ENCODE results near the gene SMARCA1.

SMARCA1 gene

DNA sequence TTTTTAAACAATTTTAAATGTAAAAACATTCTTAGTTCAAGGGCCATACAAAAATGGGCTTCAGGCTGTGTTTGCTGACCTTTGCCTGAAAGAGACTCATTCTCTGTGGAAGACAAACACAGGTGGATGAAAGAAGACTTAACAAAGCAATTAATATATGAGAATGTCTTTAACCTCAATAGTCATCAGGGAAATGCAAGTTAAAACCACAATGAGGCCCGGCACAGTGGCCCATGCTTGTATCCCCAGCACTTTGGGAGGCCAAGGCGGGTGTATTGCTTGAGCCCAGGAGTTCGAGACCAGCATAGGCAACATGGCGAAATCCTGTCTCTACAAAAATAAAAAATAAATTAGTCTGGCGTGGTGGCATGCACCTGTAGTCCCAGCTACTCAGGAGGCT is 7.1 kb upstream of the SMARCA1 start:
- DNase-seq (ENCODE audit: low read depth) = no peak

DNA sequence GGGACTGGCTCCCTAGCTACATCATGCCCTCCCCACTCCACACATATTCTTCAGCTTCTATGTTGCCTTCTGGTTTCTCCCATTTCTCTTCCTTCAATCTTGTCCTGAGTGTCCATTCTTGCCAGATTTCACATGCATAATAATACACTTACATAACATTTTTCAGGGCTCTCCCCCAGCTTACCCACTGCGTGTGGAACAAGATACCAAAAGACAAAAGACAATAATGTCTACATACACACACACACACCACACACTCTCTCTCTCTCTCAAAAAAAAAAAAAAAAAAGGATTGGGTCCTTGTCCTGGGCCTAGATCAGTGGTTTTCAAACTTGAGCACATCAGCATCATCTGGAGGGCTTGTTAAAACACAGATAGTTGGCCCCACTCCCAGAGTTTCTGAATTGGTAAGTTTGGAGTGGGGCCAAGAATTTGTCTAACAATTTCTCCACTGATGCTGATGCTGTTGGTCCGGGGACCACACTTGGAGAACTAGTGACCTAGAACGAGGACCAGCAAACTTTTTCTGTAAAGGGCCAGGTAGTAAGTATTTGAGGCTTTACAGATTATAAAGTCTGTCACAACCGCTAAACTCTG is 6.5 kb upstream of the SMARCA1 start:
- DNase-seq (ENCODE audit: low read depth) = no peak

DNA sequence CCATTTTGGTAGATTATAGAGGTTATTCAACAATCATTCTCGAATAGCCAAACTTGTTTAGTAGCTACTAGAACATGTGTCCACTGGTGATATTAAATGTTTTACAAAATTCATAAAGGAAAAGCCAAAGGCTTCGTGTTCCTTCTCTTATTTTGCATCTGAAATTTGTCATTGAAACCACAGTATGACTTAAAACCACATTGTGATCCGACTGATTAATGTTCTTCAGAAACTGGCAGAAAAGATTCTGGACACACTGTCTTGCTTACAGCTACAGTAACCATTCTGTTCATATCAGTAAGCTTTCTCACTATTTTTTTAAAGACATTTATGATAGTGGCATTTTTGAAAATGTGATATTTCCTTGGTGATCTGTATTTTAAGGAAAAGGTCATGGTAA is 2.6 kb upstream of the SMARCA1 start:
- DNase-seq (ENCODE audit: low read depth) = no peak

DNA sequence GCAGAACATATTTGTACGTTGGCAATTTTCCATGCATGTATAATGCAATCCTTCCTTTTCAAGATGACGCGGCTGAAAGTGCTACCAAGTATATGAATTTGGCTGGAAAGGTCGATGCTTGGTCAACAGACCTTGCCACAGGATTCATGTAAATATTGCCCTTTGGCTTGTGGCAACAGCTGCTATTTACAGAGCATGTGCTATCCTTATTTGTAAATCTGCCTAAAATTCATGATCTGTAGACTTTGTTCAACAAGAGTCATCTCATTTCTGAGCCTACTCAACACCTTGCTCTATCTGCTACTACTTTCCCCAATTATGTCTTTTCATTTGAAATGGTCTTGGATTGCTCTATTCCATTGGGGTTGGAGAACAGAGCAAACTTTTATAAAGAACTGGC is 1.9 kb upstream of the SMARCA1 start:
- DNase-seq (ENCODE audit: low read depth) = no peak

DNA sequence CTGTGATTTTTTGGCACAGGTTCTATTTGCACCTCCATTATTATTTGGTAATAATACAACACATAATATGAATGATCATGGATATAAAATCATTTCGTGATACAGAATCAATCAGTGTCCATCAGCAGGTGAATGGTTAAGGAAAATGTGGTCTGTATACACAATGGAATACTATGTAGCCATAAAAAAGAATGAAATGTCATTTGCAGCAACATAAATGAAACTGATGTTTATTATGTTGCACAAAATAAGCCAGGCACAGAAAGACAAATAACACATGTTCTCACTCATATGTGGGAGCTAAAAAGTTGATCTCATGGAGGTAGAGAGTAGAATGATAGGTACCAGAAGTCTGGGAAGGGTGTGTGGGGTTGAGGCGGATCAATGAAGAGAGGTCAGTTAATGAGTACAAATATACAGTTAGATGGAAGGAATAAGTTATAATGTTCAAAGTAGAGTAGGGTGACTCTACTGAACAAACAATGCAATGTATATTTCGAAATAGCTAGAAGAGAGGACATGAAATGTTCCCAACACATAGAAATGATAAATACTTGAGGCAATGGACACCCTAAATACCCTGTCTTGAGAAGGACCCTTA is 1.1 kb upstream of the SMARCA1 start:
- no peak for DNase-seq (ENCODE audit: low read depth)

DNA sequence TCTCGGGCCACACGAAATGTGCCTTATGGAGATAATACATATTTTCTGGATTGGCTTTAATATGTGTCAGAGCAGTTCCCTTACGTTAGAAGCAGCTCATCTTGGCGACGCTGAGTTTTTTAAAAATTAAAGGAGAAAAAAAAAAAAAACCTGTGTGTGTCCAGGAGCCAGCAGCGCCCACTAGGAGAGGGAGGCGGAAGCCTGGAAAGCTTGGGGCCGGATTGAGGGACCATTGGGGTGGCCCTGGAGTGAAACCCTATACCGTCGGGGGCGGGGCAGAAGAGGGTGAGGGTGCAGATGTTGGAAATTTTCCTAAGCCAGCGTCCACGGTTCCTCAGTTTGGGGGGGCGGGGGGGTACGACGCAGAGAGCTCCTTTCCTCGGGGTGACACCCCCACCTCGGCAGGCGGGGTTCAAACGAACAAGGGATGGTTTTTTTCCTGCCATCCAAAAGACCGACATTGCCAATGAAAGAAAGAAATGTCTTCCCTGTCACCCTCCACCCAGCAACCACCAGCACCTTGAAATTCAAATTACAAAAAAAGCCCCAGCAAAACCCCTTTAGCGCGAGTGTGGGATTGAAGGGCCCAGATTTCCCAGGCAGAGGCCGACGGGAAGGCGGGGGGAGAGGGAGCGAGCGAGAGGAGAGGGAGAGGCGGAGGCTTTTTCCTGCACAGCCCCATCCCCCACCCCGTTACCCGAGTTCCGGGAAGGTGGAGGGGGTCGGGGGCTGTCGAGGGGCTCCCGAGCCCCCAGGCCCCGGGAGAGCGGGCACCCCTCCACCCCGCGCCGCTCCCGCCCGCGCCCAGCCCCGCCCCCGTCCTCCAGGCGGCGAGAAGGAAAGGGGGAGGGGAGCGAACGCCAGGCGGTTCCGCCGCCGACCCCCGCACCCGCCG is 859 bp downstream of the SMARCA1 start:
- no peak for DNase-seq (ENCODE audit: low read depth)

DNA sequence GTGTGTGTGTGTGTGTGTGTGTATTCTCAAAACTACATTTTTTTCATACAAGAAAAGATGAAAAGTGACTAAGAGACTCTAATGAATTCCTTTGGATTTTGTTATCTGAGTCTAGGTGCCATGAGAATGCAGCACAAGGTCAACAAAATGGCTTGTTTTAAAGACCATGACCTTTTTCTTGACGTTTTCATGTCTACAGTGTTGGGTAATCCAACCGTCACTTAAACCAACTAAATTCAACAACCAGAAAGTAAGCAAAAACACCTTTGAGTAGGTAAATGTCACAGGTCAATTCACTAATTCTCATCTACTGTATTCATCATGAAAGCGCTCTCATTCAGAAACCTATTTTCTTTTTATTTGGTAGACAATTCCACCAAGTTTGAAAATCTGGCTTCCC is 3.1 kb downstream of the SMARCA1 start:
- no peak for DNase-seq (ENCODE audit: low read depth)

DNA sequence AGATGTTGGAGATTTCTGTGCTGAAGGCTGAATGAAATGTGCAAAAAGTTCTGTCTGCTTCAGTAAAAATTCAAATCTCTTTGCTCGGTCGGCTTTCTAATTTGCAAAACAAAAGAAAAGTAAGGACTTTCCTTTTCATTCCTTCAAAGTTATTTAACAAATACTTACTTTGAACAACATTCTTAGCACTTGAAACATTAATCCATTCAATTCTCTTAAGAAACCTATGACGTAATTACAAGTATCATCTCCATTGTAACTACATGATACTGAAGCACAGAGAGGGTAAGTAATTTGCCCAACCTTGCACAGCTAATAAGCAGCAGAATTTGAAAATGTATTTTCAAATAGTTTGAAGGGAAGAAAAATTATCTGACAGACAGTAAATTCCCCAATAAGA is 6.9 kb downstream of the SMARCA1 start:
- no peak for DNase-seq (ENCODE audit: low read depth)

DNA sequence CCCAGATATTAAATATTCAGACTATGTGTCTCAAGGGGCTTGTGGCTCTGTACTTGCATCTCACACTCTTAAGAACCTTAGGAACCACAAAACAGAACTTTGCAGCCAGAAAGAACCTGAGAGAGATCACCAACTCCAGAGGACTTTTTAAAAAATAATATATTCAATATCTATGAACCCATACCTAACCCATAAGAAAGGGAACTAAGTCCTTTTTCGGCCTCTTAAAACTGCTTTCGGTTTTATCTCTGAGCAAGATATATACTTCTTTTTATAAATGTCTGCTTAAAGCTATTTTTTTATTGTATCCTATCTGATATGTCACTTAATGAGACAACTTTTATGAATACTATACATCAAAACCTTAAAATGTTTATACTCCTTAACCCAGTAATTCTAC is 10.9 kb downstream of the SMARCA1 start:
- no peak for DNase-seq (ENCODE audit: low read depth)

DNA sequence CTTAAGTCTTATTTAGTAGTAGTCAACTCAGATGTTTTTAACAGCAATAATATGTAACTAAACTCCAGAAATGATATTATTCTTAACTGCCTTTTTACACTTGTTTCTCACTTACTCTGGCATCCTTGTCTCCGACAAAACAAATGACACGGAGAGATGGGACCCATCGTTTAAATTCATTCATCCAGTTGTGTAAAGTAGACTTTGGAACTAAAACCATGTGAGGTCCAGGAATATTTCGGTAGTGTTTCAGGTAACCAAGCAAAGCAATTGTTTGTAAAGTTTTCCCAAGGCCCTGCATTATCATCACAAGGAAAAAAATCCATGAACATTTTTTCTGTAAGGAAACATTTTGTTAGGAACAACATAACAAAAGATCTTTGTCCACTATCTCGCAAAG is 11.6 kb downstream of the SMARCA1 start:
- DNase-seq (ENCODE audit: low read depth) = no peak

DNA sequence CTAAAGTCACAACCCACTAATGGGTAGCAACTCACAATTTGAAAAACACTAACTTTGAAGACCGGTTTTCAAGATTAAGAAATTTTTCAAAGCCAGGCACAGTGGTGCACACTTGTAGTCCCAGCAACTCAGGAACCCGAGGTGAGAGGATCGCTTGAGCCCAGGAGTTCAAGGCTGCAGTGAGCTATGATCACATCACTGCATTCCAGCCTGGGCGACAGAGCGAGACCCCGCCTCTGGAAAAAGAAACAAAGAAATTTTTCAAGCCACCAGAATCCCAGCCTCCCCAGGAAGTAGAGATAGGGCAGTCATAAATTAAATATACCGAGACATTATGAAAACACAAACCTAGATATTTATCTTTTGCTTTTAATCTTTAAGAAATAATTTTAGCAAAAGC is 13.0 kb downstream of the SMARCA1 start:
- DNase-seq (ENCODE audit: low read depth) = no peak

DNA sequence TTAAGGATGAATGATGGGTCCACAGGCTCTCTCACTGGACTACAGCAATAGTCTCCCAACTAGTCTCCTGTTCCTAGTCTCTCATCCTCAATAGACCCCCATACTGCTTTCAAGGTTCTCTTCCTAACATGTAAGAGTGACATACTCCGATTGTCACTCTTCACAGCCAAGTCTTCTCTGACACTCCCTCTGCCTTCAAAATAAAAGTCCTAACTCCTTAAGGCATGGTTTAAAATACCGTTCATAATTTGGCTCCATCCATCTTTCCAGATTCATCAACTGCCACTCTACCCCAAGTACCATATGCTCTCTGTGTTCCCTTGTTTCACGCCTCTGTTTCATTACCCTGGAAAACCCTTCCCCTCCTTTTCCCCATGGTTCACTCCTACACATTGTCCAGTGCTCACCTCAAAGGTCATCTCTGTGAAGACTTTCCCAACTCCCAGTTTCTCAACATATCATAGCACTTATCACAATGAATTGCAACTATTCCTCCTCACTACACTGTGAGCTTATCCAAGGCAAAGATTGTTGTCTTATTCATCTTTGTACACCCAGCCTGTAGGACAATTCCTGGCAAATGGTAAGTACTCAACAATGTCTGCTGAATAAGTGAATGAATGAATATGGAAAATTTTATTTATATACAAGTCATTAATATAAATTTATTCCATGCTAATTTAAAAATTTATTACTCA is 26.0 kb downstream of the SMARCA1 start:
- DNase-seq (ENCODE audit: low read depth) = no peak

DNA sequence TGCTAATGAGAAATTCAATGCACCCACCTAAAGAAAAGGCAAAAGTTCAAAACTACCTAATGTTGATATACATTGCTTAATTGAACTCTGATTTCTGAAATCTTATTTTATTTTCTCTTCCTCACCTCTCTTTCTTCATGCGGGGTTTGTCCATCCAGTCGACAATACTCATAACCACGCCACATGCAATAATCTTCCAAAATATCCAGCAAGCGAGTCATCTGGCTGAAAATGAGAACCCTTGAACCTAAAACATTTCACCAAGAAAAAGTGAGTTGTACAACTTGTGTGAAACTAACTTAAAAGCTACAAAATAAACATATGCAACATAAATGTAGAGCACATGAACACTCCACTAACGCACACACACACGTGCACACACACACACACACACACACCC is 26.7 kb downstream of the SMARCA1 start:
- no peak for DNase-seq (ENCODE audit: low read depth)

DNA sequence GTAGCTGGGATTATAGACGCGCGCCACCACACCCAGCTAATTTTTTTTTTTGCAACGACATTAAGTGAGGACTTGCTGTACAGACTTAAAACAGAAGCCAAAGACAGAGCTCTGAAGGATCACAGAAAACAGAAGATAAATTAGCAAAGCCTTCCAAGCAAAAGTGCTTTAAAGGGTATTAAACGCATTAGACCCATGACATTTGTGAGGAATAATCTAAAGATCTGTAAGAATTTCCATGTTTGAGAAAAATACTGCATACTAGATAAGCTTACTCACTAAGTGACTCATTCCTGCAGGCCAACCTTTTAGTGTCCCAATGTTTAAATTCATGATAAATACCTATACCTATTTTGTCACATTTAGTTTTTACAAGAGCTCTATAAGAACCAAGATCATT is 27.4 kb downstream of the SMARCA1 start:
- no peak for DNase-seq (ENCODE audit: low read depth)

DNA sequence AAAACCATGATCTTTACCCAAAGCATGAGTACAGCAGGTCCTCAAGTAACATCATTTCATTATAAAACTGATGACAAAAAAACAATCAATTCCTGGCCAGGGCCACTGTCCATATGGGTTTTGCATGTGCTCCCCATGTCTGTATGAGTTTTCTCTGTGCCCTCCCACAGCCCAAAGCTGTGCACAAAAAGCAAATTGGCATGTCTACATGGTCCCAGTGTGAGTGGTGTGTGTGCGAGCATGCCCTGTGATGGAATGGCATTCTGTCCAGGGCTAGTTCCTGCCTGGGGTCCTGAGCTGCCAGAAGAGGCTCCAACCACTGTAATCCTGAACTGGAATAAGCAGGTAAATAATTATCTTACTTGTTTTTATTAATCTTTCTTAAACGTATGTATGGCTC is 28.4 kb downstream of the SMARCA1 start:
- DNase-seq (ENCODE audit: low read depth) = no peak

DNA sequence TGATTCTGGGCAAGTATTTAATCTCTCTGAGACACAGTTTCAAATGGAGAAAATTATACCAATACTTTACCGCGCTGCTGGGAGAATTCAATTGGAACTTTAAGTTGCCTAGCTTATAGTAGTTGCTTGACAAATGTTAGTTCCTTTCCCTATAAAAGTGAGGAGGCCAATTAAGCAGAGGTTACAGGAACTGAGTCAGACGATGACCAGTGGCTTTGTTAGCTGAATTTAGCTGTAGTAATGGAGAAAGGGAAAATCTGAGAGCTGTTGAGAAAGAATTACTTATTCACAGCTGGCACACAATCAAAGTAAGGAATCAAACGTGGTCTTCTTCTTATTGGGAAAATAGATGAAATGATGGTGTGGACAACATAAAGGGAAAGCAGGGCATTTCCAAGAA is 29.6 kb downstream of the SMARCA1 start:
- no peak for DNase-seq (ENCODE audit: low read depth)

DNA sequence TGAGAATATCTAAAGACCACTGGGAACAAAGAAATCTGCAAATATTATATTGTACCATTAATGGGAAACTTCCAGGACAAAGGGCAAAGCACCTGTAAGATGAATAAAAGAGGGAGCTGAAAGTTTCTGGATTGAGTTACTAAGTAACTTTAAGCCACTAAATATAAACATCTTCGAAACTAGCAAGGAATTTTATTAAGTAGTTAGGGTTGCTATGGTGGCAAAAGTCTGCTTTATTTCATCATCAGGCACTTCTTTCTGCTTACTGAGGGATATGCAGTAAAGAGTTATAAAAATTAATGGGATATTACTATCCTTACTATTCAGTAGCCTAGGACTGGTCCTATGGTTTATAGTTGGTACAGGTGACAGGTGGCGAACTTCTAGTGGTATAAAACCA is 33.0 kb downstream of the SMARCA1 start:
- DNase-seq (ENCODE audit: low read depth) = no peak

DNA sequence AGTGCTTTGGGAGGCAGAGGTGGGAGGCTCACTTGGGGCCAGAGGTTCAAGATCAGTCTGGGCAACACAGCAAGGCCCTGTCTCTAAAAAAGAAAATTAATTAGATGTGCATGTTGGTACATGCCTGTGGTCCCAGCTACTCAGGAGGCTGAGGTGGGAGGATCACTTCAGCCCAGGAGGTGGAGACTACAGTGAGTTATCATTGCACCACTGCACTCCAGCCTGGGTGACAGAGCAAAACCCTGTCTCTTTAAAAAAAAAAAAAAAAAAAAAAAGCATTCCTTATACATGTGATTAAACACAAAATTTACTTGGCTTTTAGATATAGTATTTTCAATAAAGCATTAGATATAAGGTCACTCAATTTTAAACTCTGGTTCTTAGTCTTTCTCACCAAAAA is 34.9 kb downstream of the SMARCA1 start:
- DNase-seq (ENCODE audit: low read depth) = no peak

DNA sequence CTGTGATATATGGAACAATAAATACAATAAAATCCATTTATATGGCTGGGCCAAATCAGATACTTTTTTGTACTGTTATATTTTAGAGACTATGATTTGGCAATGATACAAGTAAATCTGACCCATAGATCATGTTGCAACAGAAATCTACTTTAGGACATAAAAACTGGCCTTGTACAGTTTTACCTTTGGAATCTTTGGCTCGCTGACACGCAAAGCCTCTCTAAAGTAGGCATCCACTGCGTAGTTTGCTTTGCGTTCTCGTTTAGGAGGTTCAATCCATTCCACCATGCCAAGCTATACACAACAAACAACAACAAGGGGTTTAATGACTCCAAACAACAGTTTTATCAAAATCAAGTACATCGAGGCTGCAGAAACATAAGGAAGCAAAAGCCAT is 42.4 kb downstream of the SMARCA1 start:
- no peak for DNase-seq (ENCODE audit: low read depth)

DNA sequence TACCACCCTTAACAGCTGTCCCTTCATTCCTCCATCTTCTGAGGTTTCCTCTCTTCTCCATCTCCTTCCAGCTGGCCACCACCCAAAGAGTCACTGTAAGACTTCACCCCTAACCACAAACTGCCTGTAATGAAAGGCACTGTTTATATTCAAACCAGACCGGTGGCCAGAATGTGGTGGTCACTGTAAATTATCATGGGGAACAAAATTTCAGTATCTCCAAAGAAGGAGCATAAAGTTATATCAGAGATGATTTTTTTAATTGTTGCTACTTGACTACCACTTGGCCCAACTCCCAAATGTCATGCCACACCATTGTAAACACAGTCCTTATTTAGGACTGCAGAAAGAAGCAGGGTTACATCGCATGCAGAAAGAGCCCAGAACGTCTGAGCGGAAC is 44.8 kb downstream of the SMARCA1 start:
- no peak for DNase-seq (ENCODE audit: low read depth)

DNA sequence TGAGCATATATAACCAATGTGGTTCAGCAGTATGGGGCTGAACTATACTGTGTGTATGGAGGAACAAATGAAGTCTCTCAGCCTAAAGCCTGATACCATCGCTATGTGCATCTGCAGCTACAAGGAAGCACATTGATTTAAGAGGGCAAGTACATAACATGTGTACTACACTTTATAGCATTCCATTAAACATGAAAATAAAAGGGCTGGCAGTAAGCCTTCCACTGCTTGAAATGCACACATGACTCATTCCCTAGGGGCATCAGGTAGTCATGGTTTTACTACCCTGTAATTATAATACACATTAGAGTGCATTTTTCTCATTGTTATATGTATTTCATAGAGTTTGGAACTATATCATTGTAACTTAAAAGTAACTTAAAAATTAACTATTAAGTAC is 51.2 kb downstream of the SMARCA1 start:
- DNase-seq (ENCODE audit: low read depth) = no peak

DNA sequence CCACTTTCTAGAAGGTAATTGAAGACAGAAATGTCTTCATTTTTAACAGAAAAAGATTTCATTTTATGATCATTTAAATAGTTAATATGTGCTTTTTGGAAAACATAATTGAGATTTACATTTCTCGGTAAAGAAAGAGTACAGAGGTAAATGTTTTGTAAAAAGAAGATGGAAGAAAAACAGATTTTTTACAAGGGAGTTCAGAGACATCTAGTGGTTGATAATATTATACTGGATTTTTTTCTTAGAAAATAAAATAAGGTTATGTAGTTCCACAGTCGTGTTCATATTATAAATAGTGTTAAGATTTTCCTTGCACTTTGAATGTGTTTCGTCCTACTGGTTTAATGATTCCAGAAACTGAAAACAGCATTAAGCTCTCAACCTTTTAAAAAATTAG is 60.6 kb downstream of the SMARCA1 start:
- DNase-seq (ENCODE audit: low read depth) = no peak

All from activated gamma-delta T cell treated with anti-CD3 and anti-CD28 coated beads, Interleukin-2, amount 50 U/mL, for 16 hours (primary cell).